GM18502 (cell line): ENCODE measurements around the gene FADS1.

Source experiments
- ATAC-seq: cut with Tn5 transposase; IDR thresholded peaks from one replicate; pipeline ENCODE4 v1.9.1; 2021; ENCODE audit warnings: mild to moderate bottlenecking; ENCODE audit not compliant: unreplicated experiment, poor library complexity

Gene FADS1

DNA sequence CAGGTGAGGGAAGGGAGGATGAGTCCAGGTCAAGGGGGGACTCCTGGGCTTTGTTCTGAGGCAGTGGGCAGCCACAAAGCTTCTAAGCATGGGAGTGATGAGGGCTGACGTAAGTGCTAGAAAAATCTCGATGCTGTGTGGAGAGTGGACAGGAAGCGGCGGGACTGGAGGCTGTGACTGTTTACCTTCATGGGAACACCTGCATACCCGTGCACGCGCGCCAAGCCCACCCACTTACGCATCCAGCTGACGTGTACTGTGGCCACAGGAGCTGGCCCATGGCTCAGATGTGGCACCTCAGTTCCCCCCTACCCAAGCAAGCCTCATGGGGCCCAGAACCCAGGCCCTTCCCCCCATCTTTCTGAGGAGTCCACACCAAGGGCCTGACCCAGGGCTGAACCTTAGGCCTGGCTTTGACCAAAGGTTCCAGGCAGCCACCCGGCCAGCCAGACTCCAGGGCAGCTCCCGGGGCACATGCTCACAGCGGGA is 50.4 kb downstream of the FADS1 start:
- ATAC-seq, result no peak

DNA sequence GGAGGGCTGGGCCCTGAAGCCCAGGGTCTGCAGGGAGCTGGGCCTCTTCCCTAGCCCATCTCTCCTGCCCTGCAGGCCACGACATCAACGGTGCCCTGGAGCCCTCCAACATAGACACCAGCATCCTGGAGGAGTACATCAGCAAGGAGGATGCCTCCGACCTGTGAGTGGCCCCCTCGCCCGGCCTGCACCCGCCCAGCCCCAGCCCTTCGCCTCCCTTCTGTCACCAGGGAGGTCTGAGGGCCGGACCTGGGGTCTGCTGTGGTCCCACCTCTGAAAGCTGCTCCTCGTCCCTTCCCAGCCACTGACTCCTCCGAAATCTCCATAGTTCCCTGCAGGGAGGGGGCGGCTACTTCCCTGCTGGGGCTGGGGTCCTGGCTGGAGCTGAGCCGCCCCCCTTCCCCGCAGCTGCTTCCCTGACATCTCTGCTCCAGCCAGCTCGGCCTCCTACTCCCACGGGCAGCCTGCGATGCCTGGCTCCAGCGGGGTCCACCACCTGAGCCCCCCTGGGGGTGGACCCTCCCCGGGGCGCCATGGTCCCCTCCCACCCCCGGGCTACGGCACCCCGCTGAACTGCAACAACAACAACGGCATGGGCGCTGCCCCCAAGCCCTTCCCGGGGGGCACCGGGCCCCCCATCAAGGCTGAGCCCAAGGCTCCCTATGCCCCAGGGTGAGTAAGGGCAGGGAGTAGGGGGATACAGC is 51.1 kb downstream of the FADS1 start:
- ATAC-seq, result no peak

DNA sequence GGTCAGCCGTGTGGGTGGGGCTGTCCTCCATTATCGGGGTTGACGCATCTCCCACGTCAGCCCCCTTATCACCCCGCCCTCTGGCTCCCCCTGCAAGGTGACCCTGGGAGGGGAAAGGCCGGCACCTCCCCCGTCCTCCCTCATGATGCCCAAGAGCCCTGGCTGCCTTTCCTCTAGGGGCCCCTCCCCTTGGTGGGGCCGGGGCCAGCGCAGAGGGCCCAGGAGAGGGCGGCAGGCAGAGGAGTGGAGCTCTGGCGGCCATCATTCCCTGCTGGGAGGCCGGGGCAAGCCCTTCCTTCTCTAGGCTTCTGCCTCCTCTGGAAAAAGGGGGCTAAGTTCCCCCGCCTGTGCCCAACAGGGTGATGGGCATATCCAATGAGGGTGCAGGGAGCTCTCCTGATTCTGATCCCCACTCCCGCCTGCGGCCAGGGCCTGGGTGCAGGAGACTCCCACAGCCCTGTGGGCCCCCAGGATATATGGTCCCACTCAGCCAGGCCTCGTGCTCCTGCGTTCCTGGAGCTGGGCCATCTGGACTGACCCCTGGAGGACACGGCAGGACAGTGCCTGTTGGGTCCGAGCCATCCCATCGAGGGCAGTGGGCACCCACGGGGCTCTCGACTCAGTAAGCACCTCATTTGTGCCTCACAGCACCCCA is 52.1 kb downstream of the FADS1 start:
- ATAC-seq, result no peak

DNA sequence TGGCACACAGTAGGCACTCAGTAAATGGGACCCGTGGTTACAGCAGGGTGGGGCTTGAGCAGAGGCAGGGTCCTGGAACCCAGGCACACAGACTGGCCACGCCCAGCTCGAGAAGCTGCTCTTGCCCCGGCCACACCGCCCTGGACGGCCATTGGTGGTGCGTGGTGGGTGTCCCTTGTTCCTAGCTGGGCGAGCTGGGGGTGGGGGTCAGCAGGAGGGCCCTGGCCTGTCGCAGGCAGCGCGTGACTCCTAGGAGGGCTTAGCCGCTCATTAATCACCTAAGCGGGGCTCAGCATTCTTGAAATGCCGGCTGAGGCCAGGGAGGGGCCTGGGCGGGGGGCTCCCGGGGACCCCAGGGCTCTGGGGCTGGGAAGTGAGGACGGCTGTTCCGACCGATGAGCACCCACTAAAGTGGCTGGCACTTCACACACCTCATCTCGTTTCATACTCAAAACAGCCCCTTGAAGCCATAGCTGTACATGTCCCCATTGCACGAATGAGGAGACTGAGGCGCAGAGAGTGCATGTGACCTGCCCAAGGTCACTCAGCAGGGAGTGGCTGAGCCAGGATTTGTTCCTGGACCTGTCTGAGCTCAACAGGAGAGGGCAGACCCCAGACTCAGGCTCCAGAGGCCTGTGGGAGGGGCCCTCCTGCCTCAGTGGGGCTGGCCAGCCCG is 52.7 kb downstream of the FADS1 start:
- ATAC-seq, result no peak

DNA sequence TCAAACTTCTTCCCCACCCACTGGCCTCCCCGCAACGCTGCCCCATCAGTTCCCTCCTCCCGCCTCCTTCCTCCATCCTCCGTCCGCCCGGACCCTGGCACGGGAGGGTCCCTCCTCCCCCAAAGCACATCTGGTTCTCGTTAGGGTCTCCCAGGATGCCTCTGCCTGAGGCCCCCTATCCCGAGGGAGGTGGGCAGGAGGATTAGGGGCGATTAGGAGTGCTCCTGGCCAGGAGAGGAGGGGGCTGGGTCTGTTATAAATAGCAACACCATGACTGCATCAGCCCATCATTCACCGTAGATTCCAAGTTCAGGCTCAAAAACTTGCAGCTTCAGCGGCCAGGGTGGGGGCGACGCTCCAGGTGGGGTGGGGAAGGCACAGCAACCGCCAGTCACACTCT is 54.0 kb downstream of the FADS1 start:
- no peak for ATAC-seq

DNA sequence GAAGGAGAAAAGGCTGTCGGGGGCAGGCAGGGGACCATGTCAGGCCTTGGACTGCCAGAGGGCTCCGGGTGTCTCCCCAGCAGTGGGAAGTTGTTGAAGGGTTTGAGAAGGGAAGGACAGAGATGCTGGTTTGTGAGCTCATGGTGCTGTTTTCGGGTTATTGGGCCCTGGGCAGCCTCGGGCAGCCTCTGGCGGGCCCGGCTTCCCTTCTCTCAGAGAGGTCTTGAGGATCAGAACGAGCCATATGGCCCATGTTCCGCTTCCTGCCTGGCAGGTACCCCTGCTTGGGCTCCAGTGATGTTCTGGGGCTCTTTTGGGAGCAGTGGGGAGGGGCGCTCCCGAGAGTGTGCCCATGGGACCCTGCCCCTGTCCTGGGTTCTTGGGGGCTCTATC is 54.6 kb downstream of the FADS1 start:
- no peak for ATAC-seq

DNA sequence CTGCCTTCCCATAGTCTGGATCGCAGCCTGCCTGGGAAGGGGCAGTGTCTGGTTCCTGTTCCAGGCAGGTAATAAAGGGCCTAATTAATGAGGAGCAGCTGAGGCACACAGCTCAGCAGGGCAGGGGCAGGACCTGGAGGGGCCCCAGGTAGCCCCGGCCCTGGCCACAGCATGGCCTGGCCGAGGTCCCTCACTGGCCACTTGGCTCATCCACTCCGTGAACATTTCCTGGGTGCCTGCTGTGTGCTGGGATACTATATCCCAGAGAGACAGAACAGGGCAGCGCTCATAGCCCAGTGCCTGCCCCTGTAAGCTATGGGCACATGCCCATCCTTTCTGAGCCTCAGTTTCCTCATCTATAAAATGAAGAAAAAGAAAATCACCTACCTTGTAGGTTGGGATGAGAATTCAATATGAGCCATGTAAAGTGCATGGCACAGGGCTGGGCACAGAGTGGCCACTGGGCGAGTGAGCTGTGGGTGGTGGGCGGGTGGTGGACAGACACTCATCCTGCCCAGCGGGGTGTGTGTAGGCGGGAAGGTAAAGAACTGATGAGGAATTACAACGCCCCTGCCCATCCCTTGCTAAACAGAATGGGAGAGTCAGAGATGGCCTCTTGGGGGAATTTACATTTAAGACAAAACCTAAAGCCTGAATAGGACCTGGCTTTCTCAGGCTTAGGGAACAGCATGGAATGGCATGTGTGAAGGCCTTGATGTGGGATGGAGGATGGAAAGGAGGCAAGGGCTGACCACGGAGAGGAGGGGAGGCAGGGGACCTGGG is 55.2 kb downstream of the FADS1 start:
- no peak for ATAC-seq

DNA sequence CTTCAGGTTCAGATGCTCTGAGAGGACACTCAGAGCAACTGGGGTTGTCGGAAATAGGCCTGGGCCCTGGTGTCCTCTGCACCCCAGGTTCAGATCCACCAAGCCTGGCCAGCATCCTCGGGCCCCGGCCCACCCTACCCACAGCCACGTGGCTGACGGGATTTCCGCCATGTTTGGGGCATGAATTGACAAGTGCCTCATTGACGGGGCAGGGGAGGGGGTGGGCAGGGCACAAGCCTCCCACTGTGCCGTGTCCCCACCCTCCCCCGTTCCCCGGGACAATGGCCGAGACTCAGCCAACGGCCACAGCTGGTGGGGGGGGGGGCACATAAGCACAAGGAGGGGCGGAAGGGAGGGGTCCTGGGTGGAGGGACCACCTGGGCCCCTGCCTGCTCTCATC is 55.9 kb downstream of the FADS1 start:
- ATAC-seq, result no peak

DNA sequence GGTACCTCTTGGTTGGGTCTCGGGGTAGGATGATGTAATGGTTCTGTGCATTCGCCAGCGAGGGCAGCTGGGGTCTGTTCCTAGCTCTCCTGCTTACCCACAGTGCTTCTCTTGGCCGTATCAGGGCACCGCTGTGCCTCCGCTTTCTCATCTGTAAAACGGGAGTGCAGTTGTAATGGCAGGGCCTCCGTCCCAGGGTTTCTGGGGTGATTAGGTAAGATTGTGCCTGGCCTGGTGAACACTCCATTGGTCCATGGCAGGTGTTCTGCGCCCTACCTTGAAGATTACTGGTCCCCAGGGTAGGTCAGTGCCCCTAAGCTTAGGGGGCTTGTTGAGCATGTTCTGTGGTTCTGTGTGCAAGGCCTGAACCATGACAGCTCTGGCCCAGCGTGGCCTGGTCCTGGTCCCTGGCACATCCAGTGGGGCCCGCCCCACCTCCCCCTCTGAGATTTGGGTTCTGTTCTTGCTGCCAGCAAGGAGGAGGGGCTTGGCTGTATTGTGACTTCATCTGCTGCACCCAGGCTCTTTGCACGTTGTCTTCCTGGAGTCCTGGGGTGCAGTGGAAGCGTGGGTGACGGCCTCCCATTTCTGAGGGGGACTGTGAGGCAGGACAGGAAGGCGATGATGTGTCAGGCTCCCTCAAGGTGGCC is 59.5 kb downstream of the FADS1 start:
- no peak for ATAC-seq

DNA sequence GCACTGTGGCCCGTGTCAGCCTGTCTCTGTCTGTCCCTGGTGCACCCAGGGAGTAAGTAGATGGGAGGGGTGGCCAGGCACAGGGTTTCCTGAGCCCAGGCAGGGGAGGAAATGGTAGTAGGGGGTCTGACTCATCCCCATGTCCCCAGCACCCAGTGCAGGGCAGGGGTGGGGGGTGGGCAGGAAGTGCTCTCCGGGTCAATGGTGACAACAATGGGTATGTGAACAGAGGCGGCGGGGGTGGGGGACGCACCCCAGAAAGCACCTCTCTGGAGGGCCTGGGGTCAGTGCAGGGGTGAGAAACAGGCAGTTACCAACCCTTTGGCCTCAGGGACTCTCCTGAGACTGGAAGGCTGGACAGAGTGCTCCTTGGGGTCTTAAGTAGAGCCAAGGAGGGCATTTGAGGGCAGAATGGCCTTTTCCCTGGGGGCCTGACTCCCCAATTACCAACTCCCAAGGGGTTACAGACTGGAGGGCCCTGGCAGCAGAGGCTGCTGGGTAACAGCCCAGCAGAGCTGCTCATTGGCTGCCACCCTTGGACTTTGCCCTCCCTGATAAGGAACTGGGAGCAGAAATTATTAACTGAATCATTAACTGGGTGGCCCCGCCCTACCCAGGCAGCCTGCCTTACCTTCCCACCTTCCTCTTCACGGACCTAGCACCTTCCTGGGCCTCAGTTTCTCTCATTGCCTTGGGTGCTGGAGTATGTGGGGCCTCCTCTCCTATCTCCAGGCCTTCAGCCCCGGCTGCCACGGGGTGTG is 60.2 kb downstream of the FADS1 start:
- ATAC-seq, result no peak

DNA sequence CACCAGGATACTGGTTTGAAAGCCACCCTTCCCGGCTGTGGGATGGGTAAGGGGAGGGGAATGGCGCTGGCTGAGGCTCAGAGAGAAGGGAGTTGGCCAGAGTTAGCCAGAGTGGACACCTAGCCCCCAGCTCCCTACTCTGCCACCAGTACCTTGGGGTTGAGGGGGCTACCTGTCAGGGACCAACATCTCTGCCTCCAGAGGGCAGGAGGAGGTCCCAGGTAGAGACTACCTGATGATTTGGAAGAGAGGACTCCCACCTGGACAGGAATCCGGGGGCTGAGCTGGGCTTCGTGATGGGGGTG is 60.7 kb downstream of the FADS1 start:
- no peak for ATAC-seq

DNA sequence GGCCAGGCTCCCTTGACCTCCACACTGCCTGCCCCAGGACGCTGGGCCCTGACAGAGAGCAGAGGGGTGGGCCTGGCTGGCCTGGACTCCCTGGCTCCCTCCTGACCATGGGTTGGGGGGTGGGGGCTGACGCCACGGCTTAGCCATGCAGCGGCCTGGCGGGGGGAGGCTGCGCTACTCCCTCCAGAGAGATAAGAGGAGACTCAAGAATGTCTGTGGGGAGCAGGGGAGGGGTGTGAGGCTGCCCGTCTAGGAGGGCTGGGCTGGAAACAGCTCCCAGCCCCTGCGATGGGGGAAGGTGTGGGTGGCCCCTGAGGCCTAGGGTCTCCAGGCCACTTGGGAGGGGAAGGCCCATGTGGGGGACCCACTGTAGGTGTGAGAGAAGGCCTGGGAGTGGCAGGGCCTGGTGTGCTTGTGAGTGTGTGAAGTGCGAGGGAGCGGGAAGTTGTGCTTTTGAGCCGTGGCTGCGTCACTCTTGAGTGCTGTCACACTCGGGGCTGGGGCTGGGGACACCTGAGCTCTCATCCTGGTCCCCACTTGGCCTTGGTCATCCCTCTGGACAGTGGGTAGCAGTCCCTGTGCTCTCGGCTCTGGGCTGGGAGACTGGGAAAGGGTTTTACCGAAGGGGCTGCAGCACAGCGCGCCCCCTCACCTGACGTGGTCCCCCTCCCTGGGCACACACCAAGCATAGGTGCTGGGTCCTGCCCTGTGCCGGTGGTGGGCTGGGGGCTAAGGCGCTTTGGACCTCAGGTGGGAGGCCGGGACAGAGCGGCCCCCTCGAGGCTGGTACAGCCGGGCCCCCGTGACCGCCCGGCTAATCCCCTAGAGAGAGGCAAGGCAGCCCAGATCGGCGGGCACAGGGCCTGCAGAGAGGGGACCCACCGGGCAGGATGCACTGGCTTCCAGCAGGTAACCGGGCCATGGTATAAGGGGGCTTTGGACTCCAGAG is 62.0 kb downstream of the FADS1 start:
- ATAC-seq, result no peak

DNA sequence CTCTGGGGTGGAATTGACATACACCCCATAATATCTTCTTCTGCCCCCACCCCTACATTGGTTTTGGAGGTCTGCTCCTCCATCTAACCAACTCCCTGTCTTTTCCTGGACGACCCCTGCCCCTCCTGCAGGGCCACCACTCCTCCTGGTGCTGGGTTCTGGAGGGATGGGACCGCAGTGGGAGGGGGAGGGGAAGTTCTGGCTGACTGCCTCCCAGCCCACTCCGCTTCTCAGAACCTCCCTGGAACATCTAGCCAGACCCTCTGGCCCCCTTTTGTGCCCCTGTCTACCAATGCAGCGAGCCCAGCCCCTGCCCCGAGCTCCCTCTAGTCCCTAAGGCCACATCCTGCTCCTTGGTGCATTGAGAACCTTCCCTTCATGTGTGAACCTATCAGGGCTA is 63.1 kb downstream of the FADS1 start:
- ATAC-seq, result no peak

DNA sequence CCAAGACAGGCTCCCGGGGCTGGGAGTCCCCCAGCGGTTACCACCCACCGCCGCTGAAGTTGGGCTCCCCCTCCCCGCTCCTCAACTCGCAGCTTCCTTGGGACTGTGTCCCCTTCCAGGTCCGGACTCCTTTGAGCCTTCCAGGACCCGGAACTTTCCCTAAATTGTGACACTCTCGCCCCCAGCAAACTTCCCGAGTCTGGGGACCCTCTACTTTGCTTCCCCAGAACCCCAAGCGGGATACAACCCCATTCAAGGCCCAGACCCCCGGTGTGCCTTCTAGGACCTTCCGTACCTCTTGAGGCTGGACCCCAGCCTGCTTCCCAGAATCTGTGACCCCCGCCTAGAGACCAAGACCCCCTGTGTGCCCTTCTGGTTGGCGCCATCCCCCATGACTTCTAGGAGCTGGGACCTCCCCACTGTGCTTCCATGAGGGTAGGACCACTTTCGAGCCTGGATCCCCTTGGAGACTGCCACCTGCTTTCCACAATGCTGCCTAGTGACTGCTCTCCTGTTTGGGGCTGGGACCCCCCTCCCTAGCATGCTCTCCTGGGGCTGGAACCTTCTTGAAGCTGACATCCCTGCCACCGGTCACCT is 63.8 kb downstream of the FADS1 start:
- no peak for ATAC-seq

DNA sequence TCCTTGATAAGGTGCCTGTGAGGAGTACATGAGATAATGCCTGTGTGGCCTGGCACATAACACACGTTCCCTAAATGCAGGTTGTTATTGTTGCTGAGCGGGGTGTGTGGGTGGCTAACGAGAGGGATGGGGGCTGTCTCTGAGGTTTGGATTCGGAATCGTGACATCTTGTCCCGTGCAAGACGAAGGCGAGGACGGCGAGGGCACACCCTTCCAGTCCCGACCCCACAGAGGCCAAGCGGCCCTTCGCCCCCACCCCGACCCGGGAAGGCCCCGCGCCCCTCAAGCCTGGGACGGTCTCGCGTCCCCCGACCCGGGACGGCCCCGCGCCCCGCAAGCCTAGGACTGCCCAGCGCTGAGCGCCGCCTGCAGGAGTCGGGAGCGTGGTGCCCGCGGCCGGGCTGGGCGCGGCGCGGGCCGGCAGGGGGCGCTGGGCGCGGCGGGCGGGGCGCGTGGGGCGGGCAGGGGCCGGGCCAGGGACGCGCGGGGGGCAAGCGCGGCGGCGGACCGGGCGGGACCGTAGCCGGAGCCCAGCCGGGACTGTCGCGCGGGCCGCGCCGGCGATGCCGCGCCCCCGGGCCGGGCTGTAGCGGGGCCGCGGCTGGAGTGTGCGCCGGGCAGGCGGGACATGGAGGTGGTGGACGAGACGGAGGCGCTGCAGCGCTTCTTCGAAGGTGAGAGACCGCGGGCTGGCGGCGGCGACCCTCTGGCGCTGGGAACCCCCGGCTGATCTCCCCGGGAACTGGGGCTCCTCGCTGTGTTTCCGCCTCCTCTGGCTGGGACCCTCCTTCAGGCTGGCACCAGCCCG is 64.5 kb downstream of the FADS1 start, which contains the start of gene MYRF:
Gene MYRF, plus strand, starts transcription at position 520 of the 808 bp plus-strand sequence. Its CDS starts 109 bp downstream, at position 629.
- no peak for ATAC-seq

DNA sequence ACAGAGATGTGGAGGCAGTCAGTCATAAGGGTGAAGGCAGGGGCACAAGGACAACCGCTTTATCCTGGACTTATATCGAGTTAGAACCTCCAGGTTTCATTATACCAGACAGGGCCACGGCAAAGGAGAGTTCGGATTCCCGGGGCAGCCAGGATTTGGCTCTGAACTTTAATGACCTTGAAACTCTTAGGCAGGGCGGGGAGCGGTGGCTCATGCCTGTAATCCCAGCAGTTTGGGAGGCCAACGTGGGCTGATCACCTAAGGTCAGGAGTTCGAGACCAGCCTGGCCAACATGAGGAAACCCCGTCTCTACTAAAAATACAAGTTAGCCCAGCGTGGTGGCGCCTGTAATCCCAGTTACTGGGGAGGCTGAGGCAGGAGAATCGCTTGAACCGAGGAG is 65.4 kb downstream of the FADS1 start:
- no peak for ATAC-seq

DNA sequence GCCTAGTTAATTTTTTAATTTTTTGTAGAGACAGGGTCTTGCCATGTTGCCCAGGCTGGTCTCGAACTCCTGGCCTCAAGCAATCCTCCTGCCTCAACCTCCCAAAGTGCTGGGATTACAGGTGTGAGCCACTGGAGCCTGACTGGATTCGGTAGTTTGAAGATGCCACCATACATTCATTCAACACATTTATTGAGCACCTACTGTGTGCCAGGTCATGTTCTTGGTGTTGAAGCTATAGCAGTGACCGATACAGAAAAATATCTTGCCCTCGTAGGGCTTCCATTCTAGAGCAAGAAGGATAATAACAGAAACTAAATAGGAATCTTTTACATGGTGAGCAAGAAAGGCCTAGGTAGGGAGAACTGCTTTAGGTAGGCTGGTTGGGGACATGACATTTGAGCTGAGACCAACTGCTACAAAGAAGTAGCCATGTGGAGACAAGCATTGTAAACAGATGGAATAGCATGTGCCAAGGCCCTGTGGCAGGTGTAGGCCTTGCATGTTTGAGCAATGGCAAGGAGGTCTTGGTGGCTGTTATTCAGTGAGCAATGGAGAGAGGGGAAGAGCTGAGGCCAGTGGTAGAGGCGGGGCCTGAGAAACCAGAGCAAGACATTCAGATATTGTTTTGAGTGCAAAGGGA is 66.1 kb downstream of the FADS1 start:
- no peak for ATAC-seq
